ENCODE measurements around the gene CCDC14. TPM values are rescaled to one million over a fixed set of nuclear protein-coding genes. Genes with fewer than 3 reads are reported as not detected.

The CCDC14 gene
- total and polyA plus RNA-seq, 2 experiments from 2014 or later, result 52.5 to 113 TPM

GRCh38 chr3:123971406-123971805, 10.4 kb upstream of the CCDC14 start:
- H3K4me3 ChIP-seq, result no peak overlapping the region
- no peaks in the 10 kb centered on the region for H3K4me1 ChIP-seq (ENCODE audit: insufficient read depth)
- DNase-seq (ENCODE audit: low spot score) (no peak), ATAC-seq (no peak)
- H3K9me2 ChIP-seq (ENCODE audit: insufficient read depth), result no peaks in the 10 kb centered on the region
- H3K27ac ChIP-seq (ENCODE audit: low read depth), result no peak overlapping the region
- no peaks in the 10 kb centered on the region for H3F3A ChIP-seq (replicated peaks; ENCODE audit: low read depth)
- no peaks in the 10 kb centered on the region for H3K79me2 ChIP-seq (replicated peaks; ENCODE audit: insufficient read depth)
- H3K27ac Mint-ChIP-seq, result no peak overlapping the region
- H3K4me1 Mint-ChIP-seq, result peaks cover 7% of the 10 kb centered on the region; the same call in 2 of the 3 replicates
- H3K27me3 ChIP-seq (ENCODE audit: insufficient read depth), result no peaks in the 10 kb centered on the region
- no peak overlapping the region for H2AFZ ChIP-seq
- no peaks in the 10 kb centered on the region for H3K36me3 Mint-ChIP-seq (ENCODE audit: low read depth)
- no peaks in the 10 kb centered on the region for H3K9me3 Mint-ChIP-seq
- peaks cover 8% of the 10 kb centered on the region for H3K27me3 Mint-ChIP-seq (ENCODE audit: insufficient read depth, low read depth, poor library complexity)
- no peaks in the 10 kb centered on the region for H3K36me3 ChIP-seq (ENCODE audit: insufficient read depth)
- TF ChIP-seq ZNF462 (CRISPR knock-in tag; IDR thresholded peaks at IDR 0.05) (no peak), CREB1 (CRISPR knock-in tag; IDR thresholded peaks at IDR 0.05; ENCODE audit: low read depth) (no peak), JUNB (IDR thresholded peaks at IDR 0.05; ENCODE audit: unreplicated experiment) (no peak), CTCF (conservative IDR thresholded peaks at IDR 0.05; ENCODE audit: low read depth in 2 of 2) (no peak), NANOG (IDR thresholded peaks at IDR 0.05; ENCODE audit: borderline replicate concordance) (no peak), EZH2phosphoT487 (IDR thresholded peaks at IDR 0.05; ENCODE audit: unreplicated experiment) (no peak), EZH2 (IDR thresholded peaks at IDR 0.05; ENCODE audit: low read depth, unreplicated experiment) (no peak), ZNF114 (CRISPR knock-in tag; IDR thresholded peaks at IDR 0.05) (no peak), REST (IDR thresholded peaks at IDR 0.05; ENCODE audit: unreplicated experiment) (no peak), ETS1 (IDR thresholded peaks at IDR 0.05) (no peak), POLR2AphosphoS5 (IDR thresholded peaks at IDR 0.05; ENCODE audit: low read depth) (no peak), STAT1 (IDR thresholded peaks at IDR 0.05; ENCODE audit: unreplicated experiment) (no peak), ZNF331 (CRISPR knock-in tag; IDR thresholded peaks at IDR 0.05; ENCODE audit: low read depth) (no peak)
- H3K4me2 ChIP-seq, result no peak overlapping the region
- no peak overlapping the region for H3K4me3 Mint-ChIP-seq
- H4K20me1 ChIP-seq (replicated peaks; ENCODE audit: insufficient read depth), result no peaks in the 10 kb centered on the region
